RWPE2 (cell line): ENCODE measurements around the gene RALGAPA1.

ENCODE experiments used
- ATAC-seq: fragments of 200-7000 bp; cut with Tn5 transposase; 3 replicates; pipeline ENCODE4 v1.9.1; 2021; ENCODE audit warnings: low read depth
- DNase-seq: peaks from one replicate; pipeline ENCODE4 v3.0.0-alpha.2; 2020; ENCODE audit warnings: low spot score
- H3K27ac ChIP-seq: fragments of 450-650 bp; 2 replicates; pipeline ENCODE4 v1.5.1; 2017; ENCODE audit warnings: mild to moderate bottlenecking; ENCODE audit not compliant: poor library complexity, severe bottlenecking
- H3K27me3 ChIP-seq: fragments of 250-450 bp; sonication (Bioruptor Pico); 2 replicates; pipeline ENCODE4 v1.5.1; 2021; ENCODE audit warnings: mild to moderate bottlenecking, moderate library complexity; ENCODE audit not compliant: insufficient read depth, poor library complexity, severe bottlenecking
- H3K36me3 ChIP-seq: fragments of 250-450 bp; sonication (Bioruptor Pico); 2 replicates; pipeline ENCODE4 v1.5.1; 2020; ENCODE audit warnings: low read depth, mild to moderate bottlenecking, moderate library complexity
- H3K4me1 ChIP-seq: fragments of 250-450 bp; sonication (Bioruptor Pico); 2 replicates; pipeline ENCODE4 v1.5.1; 2021; ENCODE audit warnings: mild to moderate bottlenecking, moderate library complexity; ENCODE audit not compliant: insufficient read depth, poor library complexity, severe bottlenecking
- H3K4me3 ChIP-seq: fragments of 250-450 bp; sonication (Bioruptor Pico); 2 replicates; pipeline ENCODE4 v1.5.1; 2021; ENCODE audit warnings: mild to moderate bottlenecking, moderate library complexity; ENCODE audit not compliant: severe bottlenecking
- H3K9me3 ChIP-seq: fragments of 250-450 bp; sonication (Bioruptor Pico); 2 replicates; pipeline ENCODE4 v1.5.1; 2021; ENCODE audit warnings: mild to moderate bottlenecking, moderate library complexity; ENCODE audit not compliant: severe bottlenecking
- CTCF ChIP-seq: fragments of 450-650 bp; IDR thresholded peaks from one replicate; pipeline ENCODE4 v1.5.1; 2017; ENCODE audit warnings: mild to moderate bottlenecking, moderate library complexity; ENCODE audit not compliant: poor library complexity, severe bottlenecking

RALGAPA1 gene

GRCh38 chr14:35512765-35513164 is 296.3 kb downstream of the RALGAPA1 start:
- no peak for TF ChIP-seq CTCF
- H3K9me3 ChIP-seq = no peaks in the 10 kb centered on the region
- H3K4me1 ChIP-seq = no peaks in the 10 kb centered on the region
- ATAC-seq (no peak), DNase-seq (no peak)
- H3K4me3 ChIP-seq = no peak overlapping the region
- peaks cover 16% of the 10 kb centered on the region for H3K27me3 ChIP-seq
- no peak overlapping the region for H3K27ac ChIP-seq
- no peaks in the 10 kb centered on the region for H3K36me3 ChIP-seq

DNA sequence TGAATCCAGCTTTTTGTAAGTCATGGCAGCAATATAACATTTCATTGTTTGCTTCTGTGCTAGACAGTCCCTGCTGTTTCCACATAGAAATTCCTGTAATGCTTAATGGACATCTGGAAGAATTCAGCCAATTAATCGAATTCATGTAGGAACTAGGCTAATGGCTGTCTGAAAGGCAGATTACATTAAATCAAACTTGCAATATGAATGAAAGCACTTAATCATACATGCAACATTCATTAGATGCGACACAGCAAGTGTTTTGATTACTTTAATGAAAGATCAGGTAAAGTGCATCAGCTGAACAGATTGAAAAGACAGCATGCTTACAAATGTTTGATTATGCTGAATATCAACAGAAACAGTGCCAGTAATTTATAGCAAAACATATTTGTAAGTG is 299.2 kb downstream of the RALGAPA1 start:
- Histone ChIP-seq H3K4me1 (no peaks in the 10 kb centered on the region), H3K4me3 (no peak overlapping the region), H3K27ac (no peak overlapping the region), H3K36me3 (no peaks in the 10 kb centered on the region), H3K27me3 (peaks cover 10% of the 10 kb centered on the region), H3K9me3 (no peaks in the 10 kb centered on the region)
- ATAC-seq (no peak), DNase-seq (no peak)
- no peak for TF ChIP-seq CTCF

DNA sequence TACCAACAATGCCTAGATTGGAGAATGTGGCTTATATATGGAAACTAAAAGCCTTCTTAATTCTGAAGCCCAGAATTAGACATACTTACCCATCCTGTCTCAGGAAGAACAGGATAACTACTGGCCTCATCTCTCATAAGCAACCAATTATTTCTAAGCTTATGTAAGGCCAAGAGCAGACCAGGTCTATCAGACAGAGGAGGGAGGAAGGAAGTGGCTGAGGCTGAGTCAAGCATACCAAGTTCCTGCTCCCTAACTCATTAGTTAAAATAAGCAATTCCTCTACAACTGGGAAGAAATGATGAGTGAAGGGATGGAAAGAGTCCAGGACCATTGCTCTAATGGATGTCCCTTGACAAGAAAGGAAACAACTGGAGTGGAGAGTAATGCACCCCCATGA is 302.2 kb downstream of the RALGAPA1 start:
- H3K4me1 ChIP-seq = no peaks in the 10 kb centered on the region
- H3K27me3 ChIP-seq = peaks cover 28% of the 10 kb centered on the region
- no peaks in the 10 kb centered on the region for H3K36me3 ChIP-seq
- DNase-seq = no peak
- TF ChIP-seq CTCF = no peak
- no peak overlapping the region for H3K4me3 ChIP-seq
- no peak overlapping the region for H3K27ac ChIP-seq
- no peaks in the 10 kb centered on the region for H3K9me3 ChIP-seq
- ATAC-seq = peak; percentile 48; the same call in 1 of the 3 replicates

- peaks cover 28% of the 10 kb centered on the region for H3K27me3 ChIP-seq
- H3K36me3 ChIP-seq = no peaks in the 10 kb centered on the region
- no peak for ATAC-seq
- no peak for TF ChIP-seq CTCF
- no peaks in the 10 kb centered on the region for H3K9me3 ChIP-seq
- no peak overlapping the region for H3K27ac ChIP-seq
- no peak for DNase-seq
- no peaks in the 10 kb centered on the region for H3K4me1 ChIP-seq
- no peak overlapping the region for H3K4me3 ChIP-seq
These were observed 302.6 kb downstream of the RALGAPA1 start for GRCh38 chr14:35506461-35506860.

DNA sequence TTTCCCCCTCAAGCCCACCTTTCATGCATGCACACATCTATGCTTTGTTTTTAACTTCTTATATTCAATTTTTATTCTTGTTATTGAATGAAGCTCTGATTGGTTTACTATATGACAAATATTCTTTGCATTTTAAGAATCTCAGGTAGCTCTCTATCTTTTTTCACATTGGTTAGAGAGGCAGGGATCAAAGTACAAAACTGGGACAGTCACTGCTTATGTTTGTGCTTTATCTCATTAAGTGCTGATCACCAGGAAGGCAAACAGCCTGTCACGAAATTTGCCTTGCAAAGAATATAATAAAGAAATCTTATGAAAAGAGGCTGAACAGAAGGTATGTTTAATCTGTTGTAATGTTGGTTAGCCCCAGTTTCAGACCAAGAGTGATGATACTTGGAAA is 304.8 kb downstream of the RALGAPA1 start:
- no peak for DNase-seq
- no peak for TF ChIP-seq CTCF
- Histone ChIP-seq H3K27me3 (peaks cover 18% of the 10 kb centered on the region), H3K9me3 (no peaks in the 10 kb centered on the region), H3K27ac (no peak overlapping the region), H3K4me3 (no peak overlapping the region), H3K4me1 (no peaks in the 10 kb centered on the region), H3K36me3 (no peaks in the 10 kb centered on the region)
- ATAC-seq = no peak
